Skeletal muscle cell (primary cell): ENCODE results near the gene ASCL2.

Experiments used
- DNase-seq: peaks from one replicate; pipeline ENCODE4 v3.0.0-alpha.2; 2010; ENCODE audit warnings: low read depth
- H3K4me3 ChIP-seq: 2 replicates; pipeline ENCODE4 v1.5.1; 2011; ENCODE audit warnings: low read depth, mild to moderate bottlenecking, control low read depth, low read length, moderate library complexity

Gene ASCL2, protein sequence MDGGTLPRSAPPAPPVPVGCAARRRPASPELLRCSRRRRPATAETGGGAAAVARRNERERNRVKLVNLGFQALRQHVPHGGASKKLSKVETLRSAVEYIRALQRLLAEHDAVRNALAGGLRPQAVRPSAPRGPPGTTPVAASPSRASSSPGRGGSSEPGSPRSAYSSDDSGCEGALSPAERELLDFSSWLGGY

DNA sequence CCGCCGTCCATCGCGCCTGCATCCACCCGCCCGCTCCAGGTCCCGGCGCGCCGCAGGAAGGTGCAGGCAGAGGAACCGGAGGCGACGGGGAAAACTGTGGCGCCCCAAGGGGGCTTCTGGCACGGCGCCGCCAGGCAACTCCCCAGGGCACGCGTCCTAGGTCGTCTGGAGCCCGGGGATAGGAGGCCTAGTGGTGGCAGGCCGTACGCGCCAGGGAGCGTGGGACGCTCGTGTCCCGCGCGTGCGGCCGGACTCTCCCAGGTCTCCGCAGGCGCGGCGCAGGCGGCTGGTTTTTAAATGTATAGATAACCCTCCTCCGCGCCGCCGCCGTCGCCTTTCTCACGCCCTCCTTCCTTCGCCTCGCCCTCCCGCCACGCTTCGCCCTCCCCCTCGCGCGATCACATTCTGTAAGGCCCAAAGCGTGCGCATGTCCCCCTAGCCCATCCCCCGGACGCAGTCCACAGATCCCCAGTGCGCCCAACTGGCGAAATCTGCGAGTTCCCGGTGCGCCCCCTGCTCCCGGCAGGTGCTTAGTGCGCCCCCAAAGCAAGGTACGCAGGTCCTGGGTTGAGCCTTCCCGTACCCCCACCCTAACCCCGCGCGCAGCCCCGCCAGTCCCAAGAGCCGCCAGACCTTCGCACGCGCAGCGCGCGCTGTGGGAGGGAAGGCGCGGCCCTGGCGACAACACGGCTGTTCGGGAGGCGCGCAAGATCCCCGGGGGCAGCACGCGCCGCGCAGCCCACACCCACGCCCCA, at the start of gene ASCL2:
Gene ASCL2 (minus strand): TSS at position 267 of the 755 bp plus-strand sequence. CDS start 256 bp downstream, at position 11.
- DNase-seq = no peak

DNA sequence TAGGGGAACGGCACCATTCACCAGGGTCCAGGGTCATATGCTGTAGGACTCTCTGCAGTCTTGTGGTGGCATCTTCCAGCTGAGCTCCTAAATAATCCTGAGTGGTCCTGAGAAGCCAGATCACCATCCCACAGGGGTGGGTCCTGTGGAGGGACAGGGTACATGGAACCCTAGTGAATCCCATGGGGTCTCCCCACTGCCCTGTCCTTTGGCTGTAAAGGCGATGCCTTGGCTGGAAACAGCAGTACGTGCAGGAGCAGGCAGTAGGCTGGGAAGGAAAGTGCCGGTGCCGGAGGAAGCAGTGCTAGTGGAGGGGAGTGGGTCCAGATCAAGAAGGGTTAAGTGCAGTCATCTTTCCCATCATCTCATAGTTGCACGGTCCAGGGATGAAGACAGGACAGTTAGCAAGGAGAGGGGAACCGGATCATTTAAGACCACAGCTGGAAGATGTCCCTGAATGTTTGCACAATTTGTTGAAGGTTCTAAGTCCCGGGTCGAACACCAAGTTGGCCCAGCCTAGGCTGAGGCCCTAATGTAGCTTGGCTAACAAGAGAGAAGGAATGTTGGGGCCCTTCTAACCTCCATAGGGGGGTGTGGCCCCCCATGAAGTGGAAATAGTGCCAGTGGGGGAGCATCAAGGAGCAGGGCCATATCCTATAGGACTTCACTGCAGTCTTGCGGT, 49.5 kb upstream of the ASCL2 start:
- no peak overlapping the region for H3K4me3 ChIP-seq
- DNase-seq = no peak

More for the DNA sequence above, at the start of gene ASCL2:
- peak within 1 kb of the TSS; percentile 39 for H3K4me3 ChIP-seq

DNA sequence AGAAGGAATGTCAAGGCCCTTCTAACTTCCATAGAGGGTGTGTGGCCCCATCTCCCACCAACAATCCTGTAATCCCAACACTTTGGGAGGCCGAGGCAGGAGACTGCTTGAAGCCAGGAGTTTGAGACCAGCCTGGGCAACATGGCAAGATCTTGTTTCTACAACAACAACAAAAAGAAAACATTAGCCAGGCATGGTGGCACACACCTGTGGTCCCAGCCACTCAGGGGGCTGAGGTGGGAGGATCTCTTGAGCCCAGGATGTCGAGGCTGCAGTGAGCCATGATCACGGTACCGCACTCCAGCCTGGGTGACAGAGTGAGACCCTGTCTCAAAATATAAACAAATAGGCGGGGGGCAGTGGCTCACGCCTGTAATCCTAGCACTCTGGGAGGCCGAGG, 48.3 kb upstream of the ASCL2 start:
- H3K4me3 ChIP-seq = no peak overlapping the region
- no peak for DNase-seq

DNA sequence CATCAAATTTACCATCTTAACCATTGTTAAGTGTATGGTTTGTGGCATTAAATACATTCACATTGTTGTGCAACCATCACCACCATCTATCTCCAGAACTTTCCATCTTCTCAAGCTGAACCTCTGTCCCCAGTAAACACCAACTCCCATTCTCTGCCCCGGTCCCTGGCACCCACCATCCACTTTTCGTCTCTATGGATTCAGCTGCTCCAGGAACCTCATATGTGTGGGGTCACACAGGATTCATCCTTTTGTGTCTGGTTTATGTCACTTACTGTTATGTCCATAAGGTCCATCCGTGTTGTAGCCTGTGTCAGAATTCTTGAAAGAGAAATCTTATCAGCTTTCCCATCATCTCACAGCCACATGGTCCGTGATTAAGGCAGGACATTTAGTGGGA, 47.7 kb upstream of the ASCL2 start:
- no peak for DNase-seq
- no peak overlapping the region for H3K4me3 ChIP-seq

DNA sequence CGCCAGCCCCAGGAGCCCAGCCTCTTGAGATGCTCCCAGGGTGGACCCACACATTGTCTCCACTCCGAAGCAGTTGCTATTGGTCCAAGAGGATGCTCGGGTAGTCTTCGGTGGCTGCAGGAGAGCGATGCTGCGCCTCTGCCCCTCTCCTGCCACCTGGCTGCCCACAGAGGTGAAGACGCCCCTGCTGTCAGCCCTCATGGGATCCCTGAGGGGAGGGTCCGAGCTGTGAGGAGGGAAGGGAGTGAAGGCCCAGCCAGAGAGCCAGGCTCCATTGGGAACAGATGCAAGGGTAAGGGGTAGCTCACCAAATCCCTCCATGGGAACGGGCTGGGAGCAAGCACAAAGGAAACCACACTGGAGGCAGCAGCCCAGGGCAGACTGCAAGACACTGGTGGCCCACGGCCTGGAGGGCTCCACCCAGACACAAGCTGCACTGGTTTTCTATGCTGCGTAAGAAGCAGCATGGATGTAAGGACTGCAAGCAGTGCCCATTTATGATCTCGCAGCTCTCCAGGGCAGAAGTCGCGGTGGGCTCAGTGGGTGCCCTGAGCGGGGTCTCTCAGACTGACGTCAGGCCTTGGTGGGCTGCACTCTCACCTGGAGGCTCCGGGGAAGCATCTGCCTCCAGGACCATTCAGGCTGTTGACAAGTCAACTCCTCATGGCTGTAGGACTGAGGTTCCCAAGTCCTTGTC, 47.1 kb upstream of the ASCL2 start:
- H3K4me3 ChIP-seq = no peak overlapping the region
- DNase-seq = no peak

DNA sequence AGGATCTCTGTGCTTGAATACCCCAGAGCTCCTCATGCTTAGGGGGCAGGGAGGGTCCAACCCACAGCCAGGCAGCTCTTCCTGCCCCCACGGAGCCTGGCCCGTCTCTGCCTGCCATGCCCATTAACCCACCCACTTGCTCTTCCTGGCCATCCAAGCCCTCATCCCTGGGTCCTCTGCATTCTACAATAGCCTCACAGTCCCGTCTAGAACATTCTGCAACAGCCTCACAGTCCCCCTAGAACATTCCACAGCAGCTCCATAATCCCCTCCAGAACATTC, 46.5 kb upstream of the ASCL2 start:
- DNase-seq = no peak
- no peak overlapping the region for H3K4me3 ChIP-seq

DNA sequence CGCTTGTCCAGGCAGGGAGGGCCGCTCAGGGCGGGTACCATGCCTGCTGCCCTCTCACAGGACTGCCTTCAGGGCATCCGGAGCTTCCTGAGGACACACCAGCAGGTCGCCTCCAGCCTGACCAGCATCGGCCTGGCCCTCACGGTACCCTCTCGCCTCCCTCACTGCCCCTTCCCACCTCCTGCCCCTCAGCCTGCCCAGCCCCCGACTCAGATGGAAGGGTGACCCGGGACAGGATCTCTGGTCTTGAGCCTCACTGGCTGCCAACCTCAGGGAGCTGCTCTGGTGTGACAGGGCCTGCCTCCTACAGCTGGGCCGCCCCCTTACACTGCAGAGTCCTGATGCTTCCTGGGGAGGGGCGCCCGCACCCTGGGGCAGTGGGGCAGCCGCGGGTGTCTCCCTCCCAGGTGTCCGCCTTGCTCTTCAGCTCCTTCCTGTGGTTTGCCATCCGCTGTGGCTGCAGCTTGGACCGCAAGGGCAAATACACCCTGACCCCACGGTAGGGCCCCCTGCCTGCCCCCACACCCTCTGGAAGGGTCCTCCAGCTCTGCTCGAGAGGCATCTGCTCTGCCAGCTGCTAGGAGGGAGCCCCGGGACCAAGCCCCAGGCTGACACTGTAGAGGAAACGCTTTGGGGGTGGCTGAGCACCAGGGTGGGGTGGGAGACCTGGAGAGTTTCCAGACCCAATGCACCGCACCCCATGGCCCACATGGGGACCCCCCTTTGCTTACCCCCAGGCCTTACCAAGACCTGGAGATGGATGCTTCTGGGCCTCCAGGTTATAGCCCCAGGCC, 46.0 kb upstream of the ASCL2 start:
- DNase-seq = no peak
- H3K4me3 ChIP-seq = no peak overlapping the region

DNA sequence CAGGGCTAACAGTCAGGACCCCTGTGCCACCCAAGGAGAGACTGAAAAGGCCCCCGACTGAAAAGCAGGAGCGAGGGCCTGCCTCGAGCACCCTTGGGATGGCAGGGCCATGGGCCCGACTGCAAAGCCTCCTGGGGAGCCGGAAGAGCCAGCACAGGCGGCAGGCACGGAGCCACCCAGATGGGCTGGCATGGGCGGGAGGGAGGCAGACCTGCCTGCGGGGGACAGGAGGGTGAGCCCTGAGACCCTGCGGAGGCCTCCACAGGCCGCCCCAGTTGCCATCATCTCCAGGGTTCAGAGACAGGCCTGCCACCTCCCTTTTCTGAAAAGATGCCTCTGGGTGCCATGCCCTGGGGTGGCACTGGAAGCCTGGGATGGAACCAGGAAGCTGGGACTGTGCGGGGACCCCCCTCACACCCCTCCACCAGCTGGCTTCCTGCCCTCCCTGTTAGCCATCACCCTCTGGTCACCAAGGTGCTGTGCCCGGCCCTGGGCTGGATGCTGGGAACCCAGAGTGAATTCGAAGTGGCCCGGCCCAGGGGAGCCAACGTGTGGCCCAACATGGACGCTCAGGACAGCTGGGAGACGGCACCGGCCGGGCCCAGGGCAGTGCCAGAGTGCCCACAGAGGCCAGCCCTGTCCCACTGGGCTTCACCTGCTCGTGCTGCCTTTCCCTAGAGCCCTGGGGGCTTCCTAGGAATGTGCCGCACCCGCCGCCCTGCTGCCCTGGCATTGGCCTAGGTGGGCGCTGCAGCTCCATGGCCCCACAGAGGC, 45.2 kb upstream of the ASCL2 start:
- H3K4me3 ChIP-seq = no peak overlapping the region
- DNase-seq = no peak

DNA sequence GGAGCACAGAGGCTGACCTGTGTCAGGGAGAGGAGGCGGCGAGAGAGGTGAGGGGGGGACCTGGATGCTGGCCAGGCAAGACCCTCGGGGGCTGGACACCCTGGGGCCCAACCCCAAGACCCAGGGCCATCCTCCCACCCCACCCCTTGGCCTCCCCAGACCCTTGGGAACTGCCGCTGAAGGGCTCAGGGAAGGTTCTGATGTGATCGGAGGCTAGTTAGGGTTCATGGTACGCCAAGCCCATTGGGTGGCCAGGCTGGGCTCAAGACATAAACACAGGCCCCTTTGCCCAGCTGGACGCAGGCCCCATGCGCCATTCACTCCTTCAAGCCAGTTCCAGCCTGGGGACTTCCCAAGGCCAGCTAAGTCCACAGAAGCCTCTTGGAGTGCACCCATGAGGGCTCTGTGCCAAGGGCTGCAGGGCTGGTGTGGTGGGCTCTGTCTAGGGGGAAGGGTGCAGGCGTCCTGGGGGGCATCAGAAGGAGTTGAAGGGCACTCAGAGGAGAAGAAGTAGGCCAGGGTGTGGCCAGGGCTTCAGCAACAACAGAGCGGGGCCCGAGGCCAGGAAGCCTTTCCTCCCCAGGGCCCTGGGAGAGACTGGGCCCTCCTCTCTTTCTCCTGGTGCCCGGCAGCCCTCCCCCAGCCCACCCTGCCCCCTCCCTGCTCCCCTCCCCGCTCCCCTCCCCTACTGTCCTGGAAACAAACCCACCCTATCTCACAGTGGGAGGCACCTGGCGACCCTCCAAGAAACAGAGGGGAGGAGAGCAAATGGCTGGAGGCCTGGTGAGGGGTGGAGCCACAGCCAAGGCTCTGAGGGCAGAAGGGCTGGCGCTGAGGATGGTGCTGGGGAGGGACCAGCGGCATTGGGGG, 44.4 kb upstream of the ASCL2 start:
- DNase-seq = no peak
- no peak overlapping the region for H3K4me3 ChIP-seq

DNA sequence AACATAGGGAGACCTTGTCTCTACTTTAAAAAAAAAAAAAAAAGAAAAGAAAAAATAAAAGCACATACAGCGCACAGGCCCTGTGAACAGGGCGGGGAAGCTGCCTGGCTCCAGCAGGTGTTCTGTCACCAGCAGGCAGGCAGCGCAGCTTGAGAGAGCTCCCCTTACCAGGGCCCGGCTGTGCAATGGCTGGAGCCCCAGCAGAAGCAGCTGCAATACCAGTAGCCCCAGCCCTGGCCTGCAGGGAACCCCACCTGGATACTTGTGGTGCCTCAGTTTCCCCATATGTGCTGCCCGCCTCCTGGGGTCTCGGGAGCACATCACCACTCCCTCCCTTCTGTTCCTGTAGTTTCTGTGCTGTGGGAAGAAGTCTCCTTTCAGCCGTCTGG, 43.7 kb upstream of the ASCL2 start:
- no peak overlapping the region for H3K4me3 ChIP-seq
- no peak for DNase-seq

DNA sequence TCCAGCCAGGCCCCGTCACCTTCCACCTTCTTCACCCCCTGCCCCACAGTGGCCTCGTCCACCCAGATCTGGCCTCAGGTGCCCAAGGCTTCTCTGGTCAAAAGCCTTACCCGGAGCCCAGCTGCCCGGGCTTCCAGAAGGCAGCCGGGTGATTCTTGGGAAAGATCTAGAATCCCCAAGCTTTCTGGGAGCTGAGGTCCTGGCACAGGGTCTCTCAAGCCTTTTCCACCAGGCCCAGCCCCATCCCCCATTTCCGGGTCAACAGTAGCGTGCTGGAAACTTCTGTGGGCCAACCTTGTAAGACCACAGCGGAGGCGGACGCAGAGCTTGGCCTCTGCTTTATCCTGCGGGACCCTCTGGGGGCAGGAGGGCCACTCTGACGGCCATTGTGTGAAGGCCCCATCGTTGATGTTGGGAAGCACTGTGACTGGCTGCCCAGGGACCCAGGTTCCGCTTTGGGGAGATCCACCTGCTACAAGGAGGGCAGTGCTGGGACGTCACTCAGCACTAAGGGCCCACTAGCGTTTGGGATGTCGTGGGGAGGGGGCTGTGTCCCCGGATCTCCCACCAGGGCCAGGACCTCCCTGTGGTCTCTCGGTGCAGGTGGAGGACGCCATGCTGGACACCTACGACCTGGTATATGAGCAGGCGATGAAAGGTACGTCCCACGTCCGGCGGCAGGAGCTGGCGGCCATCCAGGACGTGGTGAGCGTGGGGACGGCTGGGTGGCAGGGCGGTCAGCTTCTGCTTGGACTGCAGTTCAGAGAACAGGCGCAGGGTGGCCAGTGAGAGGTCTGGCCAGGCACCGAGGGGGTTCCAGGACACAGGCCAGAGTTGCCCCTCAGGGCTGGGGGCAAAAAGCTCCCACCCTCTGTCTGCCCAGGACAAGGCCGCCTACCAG, 42.9 kb upstream of the ASCL2 start:
- H3K4me3 ChIP-seq = no peak overlapping the region

DNA sequence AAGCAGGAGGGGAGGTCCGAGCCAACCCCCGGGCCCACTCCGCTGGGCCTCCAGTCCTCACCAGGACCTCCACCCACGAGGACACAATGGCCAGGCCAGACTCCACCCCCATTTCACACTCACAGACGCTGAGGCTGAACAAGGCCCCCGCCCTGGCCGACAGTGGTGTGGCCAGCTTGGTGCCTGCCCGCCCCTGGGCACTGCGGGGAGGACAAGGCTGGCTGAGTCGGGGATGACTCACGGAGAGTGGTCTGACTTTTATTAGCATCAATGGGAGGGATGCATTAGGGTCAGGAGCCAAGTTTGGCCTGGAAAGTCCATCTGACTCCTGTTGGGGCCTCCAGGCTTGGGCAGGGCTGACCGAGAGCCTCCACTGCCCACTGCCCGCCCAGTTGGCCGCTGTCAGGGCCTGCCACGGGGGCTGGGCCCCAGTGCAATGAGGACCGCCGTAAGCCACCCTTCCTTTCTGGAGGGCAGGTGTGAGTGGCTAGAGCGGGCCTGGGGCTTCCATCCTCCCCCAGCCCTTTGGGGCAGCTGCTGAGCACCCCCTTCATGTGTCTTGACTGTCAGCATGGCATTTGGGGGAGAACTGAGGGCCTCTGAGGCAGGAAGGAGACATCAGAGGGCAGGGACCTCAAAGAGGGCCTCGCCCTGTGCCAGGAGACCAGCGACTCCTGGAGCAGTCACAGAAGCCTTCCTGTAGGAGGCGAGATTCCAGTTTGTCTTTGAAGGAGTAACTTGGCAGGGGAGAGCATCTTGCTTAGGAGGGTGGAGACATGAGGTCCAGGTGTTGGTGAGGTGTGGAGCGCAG, 42.0 kb upstream of the ASCL2 start:
- H3K4me3 ChIP-seq = no peak overlapping the region
- no peak for DNase-seq

More for the DNA sequence above, 42.9 kb upstream of the ASCL2 start:
- no peak for DNase-seq

DNA sequence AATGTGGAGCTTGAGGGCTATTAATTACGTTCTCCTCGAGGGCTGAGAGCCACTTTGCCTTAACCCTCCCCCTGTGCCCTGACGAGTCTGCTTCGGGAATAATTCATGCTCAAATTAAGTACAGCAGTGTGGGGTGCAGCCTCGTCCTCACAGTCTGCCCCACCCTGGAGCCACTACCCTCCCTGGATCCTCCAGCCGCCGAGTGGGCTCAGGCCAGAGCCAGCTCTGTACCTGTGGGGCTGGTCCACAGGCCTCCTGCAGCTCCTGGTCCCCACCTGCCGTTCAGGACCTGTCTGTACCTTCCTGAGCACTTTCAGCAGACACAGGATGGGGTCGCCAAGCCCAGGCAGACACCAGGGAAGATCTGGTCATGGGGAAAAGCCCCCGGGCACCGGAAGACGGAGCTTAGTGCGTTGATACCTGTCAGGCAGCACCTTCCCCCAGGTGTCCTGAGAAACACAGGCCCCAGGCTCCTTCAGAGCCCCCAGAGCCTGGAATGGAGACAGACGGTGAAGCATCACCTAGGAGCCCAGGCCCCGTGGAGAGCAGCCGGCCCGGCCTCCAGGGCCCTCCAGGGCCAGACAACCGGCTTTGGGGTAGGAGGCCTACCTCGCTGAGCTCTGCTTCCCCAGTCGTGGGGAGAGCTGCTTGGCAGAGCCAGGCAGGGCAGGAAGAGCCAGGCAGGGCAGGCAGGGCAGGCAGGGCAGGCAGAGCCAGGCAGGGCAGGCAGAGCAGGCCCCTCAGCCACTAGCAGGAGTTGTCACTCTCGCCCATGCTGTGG, 41.2 kb upstream of the ASCL2 start:
- H3K4me3 ChIP-seq = no peak overlapping the region
- DNase-seq = no peak

DNA sequence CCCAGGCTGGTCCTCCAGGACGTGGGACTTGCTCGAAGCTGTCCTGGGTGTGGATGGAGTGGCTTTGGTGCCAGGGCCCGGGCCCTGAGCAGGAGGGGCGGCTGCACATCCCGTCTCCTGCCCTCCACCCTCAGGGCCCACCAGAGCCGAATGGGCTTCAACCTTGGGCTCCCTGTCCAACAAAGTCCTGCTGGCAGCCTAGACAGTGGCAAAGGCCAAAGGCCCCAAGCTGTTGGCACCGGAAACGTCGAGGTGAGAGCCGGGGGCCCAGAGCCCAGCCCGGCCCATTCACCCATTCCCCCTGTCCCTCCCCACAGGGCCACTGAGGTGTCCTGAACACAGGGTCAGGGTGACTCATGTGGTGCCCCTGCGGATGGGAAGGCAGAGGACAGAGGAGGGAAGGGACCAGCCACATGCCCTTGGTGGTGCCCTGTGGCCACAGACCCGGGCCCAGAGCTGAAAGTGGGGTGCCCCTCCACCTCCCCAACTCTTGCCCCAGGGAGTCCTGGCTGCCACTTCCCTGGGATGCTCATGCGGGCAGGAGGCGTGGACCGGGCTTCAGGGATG, 40.5 kb upstream of the ASCL2 start:
- DNase-seq = no peak
- no peak overlapping the region for H3K4me3 ChIP-seq

DNA sequence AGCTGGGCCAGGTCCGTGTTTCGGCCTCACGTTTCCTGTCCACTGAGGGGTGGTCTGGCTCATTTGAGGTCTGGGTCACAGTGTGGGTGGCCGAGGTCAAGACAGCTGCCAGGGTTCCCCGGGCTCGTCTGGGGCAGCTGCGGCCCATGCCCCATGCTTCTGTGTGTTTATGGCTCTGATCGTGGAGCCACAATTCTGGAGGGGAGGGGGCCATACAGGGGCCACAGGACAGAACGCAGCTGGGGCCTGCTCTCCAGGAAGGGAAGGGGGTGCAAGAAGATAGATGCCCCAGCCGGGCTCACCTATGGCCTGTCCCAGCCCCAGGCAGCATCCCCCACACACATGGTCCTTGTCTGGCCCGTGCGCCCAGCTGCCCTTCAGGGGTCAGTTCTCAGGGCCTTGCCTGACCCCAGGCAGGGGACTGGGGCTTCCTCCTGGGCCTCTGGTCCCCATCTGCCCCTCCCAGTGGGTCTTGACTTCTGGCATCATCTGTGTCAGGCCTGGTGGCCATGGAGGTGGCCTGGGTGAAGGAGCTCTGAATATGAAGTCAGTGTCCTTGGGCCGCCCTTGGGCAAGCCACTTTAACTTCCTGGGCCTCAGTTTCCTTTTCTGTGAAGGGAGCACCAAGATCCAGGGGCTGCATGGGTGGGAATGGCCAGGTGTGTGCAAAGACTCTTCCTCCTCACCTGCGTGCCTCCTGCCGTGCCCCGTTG, 39.8 kb upstream of the ASCL2 start:
- H3K4me3 ChIP-seq = no peak overlapping the region
- no peak for DNase-seq
